ENCODE data around the gene ARHGAP26.

The ARHGAP26 gene

DNA sequence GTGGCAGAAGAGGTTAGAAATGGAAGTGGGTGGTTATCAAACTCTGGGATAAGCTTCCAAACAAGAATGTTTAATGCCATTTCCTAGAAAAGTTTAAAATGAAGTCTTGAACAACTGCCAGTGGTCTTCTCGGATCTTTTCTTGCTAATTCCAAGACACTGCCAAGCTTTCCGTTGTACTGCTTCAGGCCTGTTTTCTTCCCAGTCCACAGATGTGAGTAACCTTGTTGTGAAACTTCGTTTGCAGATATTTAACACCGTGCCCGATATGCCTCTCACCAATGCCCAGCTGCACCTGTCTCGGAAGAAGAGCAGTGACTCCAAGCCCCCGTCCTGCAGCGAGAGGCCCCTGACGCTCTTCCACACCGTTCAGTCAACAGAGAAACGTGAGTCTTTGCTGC lies 363.5 kb downstream of the ARHGAP26 start:
- no peak for DNase-seq

GRCh38 chr5:143134269-143134668 lies 364.1 kb downstream of the ARHGAP26 start:
- DNase-seq = no peak

DNA sequence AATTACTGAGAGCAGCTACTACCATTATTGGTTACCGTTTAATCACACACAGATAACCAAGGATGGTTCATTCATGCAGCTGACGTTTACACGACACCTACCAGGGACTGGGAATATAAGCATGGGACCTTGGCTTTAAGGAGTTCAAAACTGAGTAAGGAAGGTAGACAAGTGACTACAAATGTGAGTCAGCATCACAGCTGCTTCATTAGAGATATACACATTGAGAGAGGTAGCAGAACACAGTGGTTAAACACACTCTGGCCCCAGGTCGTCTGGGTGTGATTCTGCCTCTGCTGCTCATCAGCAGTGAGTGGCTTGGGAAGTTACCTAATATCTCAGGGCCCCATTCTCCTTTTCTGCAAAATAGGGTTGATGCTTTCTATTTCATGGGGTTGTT lies 364.7 kb downstream of the ARHGAP26 start:
- no peak for DNase-seq

- DNase-seq = no peak
Observed at GRCh38 chr5:143135832-143136551, 365.8 kb downstream of the ARHGAP26 start.

GRCh38 chr5:143138839-143139238 lies 368.7 kb downstream of the ARHGAP26 start:
- DNase-seq = no peak

DNA sequence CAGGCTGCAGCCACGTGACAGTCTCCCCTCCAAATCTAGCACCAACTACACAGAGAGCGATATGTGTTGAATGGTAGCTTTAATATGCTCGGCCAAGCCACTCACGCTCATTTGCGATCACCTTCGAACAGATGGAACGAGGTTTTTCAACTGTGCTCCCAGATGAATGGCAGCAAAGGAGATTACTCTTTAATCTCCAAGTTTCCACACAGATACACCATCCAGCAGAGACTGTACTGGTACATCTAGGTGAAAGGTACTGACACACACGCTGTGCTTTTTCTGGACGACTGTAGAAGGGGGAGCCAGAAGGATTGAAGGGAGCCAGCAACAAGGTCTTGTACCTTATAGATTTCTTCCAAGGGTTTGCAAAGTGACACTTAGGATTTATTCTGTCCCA lies 369.4 kb downstream of the ARHGAP26 start:
- DNase-seq = no peak

DNA sequence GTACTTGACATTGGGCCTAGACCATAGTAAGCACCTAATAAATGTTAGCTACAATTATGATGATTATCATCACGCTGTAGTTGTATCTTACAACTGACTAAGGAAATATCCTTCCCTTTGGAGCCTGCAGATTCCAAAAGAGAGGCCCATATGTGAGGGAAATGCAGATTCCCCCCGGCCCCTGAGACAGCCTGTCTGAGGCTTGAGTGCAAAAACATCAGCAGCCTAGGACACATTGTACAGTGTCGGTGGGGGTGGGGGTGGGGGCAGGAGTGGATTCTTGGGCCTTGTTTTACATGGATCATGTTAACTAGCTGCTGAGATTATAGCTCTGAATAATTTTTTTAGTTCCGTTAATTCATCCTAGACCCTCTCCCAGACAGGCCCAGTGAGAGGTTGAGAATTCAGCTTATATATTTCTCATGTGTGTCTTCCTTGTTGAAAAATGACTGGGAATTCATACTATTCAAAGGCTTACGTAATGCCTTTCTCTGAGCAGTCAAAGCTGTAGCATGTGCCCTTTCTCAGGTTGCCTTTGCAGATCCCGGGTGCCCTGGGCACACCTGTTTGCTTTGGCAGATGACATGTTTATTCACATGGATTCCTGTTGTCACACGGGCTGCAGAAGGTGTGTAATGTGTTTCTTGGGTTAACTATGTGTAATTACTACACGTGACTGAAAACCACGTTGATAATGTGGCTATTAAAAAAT lies 370.5 kb downstream of the ARHGAP26 start:
- no peak for DNase-seq

DNA sequence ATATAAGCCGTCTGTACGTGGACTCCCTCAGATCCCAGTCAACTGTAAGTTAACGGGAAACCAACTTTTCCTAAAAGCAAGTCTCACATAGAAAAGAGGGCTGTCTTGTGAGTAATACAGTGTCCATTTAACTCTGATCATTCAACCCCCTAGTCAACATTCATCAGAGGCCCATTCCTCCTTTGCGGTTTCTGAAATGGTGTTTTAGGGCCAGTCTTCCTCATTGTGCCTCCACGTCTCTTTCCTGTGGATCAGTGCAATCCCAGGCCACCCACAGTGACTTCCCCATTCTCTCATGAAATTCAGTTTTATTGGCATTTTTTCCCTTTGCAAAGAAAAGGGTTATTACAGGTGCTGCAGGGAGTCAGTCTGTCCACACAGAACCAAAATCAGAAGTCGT lies 371.5 kb downstream of the ARHGAP26 start:
- DNase-seq = no peak

GRCh38 chr5:143142596-143143435 lies 372.6 kb downstream of the ARHGAP26 start:
- no peak for DNase-seq

GRCh38 chr5:143143973-143144372 lies 373.8 kb downstream of the ARHGAP26 start:
- no peak for DNase-seq

- no peak for DNase-seq
Observed at GRCh38 chr5:143145243-143146160, 375.3 kb downstream of the ARHGAP26 start.

DNA sequence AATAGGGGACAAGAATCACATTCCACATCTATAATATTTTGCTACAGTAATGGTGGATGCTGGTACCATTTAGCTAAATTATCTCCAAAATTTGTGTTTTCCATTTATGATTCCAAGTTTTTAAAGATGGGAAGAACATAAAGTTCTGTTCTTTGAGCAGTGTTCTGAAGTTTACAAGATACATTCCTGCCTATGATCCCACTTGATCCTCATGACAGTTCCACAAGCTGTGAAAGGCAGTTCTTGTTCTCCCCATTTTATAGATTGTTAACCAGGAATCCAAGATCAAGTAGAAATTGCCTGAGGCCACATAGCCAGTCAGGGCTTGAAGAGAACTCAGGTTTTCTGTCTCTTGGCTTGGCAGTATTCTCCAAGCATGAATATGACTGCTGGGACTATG lies 376.0 kb downstream of the ARHGAP26 start:
- DNase-seq = no peak

DNA sequence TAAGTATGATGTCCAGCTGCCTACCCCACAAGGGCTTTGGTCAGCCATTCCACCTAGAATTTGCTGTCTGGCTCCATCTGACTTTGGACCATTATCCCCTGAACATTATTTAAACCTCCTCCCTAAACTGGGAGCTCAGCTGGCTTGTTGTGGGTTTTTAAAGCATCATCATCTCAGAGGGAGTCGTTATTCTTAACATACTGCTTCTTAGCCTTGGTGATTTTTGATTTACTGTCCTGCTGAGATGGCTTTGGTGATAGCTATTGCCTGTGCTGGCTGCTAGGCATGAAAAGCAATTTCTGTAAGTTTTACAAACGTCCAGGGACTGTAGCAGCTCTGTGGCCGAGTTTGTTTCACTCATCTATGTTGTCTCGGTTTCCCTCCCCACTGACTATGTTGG lies 377.2 kb downstream of the ARHGAP26 start:
- no peak for DNase-seq

DNA sequence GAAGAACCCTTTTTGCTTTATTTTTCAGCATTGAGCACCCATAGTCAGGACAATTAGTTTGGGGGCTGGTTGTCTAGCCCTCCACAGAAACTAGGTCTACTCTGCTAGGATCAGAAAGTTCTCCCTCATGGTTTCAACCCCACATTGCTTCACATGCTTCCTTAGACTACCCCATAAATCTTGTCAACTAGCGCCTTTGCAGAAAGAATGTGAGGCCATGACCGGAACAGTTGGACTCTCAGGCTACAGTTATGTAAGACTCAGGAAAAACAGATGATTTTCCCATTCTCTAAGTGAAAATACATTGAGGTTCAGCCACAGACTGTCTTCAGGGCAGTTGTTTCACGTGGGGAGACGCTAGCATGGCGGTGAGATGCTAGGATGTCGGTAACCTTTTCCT lies 377.7 kb downstream of the ARHGAP26 start:
- no peak for DNase-seq

- no peak for DNase-seq
Observed at GRCh38 chr5:143148771-143149170, 378.6 kb downstream of the ARHGAP26 start.

DNA sequence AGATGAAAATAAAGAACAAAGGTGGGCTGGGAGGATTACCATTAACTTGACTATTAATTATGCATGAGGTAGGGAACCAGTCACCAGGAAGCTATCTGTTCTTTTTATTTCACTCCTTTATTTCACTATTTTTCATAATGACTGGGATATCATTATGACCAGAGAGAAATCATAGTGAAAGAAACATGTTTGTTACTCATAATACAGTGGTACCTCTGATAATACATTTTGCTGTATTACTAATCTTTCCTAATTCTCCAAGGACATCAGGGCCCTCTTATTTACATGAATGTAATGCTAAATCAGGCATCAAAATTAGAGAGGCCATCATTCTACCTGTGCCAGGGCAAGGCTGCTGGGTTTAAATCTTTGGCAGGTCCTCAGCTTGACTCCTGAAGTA lies 379.6 kb downstream of the ARHGAP26 start:
- DNase-seq = no peak

DNA sequence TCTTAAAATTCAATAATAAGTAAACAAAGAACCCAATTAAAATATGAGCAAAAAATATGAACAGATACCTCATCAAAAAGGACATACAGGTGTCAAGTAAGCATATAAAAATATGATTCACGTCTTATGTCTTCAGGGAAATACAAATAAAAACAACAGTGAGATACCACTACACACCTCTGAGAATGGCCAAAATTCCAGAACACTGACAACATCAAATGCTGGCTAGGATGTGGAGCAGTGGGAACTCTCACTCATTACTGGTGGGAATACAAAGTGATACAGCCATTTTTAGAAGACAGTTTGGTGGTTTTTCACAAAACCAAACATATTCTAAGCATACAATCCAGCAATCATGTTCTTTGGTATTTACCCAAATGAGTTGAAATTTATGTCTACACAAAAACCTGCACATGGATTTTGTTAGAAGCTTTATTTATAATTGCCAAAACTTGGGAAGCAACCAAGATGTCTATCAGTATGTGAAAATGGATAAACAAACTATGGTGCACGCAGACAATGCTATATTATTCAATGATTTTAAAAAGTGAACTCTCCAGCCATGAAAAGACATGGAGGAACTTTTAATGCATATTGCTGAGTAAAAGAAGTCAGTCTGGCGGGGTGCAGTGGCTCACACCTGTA lies 381.0 kb downstream of the ARHGAP26 start:
- no peak for DNase-seq

DNA sequence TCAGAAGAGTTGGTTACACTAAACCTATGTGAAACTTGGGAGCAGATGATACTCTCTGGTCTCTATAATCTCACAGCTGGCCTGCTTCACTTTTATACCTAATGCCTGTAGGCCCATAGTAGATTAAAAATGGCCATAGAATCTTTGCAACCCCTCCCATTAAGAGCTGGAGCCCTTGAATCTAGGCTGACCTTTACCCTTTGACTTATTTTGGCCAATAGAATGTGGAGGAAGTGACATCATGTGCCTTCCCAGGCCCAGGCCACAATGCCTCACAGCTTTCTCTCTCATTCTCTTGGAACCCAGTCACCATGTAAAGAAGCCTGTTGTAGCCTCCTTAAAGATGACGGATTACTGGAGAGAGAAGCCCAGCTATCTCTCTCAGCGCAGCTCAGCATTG lies 382.3 kb downstream of the ARHGAP26 start:
- DNase-seq = no peak

DNA sequence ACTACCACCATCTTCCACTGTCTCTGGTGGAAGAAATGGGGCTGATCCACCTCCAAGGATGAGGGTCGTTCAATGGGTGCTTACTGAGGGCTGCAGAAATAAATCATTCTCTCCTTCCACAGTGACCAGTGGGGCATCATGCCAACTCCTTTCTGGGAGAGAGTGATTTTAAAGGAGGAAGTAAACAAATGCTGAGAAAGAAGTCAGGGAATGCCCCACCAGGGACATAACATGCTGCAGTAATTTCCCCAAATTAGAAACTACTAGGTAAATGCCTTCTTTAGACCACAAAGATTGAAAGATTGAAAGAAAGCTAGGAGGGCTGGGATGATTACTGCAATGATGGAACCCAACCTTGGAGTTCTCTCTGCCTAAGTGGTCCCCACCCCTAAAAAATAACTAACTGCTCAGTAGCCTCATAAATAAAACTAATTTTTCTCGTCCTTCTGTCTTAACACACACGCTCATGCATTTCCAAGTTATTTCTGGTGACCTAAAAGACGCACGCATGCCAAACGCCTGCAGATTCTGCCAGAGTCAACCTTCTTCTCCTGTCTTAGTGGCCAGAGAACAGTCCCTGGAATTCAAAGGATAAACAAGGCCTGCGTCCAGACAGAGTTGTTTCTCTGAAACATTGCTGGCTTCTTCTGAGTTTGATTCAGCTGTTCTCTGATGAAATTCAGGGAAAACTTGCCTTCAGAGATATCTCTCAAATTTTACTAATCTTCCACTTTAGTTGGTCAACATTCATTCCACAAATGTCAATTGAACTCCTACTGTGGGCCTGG lies 383.3 kb downstream of the ARHGAP26 start:
- no peak for DNase-seq

DNA sequence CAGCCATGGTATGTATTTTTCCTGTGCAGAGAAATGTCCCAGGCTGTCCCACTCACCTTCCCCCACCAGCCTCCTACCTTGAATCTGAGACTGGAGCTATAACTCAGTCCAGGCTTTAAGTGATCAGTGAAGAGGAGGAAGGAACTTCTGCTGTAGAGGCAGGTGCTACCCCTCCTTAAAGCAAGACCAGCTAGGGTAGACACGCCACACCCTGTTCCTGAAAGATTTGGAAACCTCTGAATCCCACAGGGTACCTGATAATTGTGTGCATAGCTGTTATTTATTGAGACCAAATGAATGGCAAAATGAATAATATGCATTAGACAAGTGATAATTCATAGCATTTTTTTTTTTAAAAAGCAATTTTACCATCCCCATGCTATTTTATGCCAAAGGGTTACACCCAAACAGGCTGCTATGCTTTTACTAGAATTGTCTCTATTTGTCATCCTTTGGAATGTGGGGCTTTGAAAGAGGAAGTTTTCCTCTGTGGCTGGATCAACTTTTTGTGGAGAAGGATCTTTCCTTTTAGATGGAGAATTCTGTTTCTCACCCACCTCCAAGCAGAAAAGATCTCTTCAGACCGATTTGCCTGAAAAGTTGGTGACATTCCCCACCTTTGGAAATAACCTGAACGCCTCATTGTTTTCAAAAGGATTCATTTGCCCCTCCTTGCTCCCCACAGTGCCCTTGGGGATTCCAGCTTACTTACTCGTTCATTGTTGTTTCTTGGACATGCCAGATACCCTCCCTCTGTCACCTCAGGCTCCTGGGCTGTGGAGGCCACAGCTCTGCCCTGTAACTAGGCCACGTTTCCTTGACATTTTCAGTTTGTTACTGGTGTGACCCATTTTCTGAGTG lies 384.6 kb downstream of the ARHGAP26 start:
- no peak for DNase-seq

Measured in stimulated activated naive CD4-positive, alpha-beta T cell (primary cell).